NCI-H1436 treated with DMSO at 0.1 percent for 48 hours (cell line): Measurements from ENCODE around the gene PYGL.
"Not testable (repeated sequence)": the region's sequence is repeated elsewhere in the genome, so short reads cannot be mapped to it uniquely, and the experiment has no call there.

Experiments used
- DNase-seq: peaks from one replicate; lab custom pipeline; 2025; lab: John Stamatoyannopoulos, UW

The PYGL gene

GRCh38 chr14:50943943-50944646 lies at the start of gene PYGL:
TSS of gene PYGL (minus strand) at chr14:50944483. CDS start at chr14:50944403, 80 bp downstream.
- DNase-seq = no peak

DNA sequence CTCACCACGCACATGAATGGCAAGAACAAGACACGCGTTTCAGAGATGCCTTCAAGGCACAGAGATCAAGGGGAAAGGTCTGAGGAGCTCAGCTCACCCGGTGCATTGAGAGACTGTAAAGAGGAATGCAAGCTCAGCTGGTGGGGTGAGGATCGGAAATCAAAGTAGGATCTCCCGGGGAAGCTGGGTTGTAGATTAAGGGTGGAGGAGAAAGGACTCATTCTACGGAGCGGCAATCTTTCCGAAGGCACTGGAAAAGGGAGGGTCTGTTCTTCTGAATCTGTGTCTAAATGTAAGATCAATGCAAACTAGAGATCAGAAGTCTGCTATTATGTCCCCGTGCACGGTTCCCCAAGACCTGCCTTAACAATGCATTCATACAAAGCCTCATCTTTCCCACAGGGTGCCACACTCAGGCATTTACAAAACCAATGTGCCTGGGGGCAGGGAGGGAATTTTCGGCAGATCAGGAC lies 41.6 kb upstream of the PYGL start:
- no peak for DNase-seq

DNA sequence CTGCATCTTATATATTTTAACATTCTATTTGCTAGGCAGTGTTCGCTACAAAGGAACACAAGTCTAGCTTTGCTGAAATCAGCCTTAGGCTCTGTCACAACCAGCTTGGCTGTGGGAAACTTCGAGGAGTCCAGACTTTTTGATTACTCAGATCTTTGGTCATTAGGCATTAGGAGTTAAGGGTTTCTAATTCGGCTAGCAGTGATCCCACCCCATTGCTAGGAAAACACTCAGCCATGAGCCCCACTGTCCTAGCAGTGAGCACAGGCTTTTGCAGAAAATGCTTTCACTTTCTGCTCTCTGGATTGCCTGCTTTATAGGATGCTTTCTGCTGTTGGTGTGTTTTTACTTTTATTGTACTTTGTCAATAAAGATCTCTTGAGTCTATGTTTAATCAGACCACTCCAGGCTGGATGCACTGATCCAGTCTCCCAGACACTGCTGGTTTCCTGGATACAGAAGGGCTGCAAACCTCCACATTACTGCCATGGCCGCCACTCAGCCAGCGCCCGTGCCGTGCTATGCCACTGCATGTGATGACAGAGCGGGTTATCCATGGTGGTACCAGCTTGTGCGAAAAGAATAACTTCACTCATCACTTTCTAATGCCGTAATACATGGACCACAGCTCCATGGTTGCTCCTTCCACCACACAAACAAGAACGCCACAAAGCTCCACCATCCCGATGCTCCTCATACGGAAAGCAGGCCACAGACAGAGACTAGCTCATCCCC lies 41.0 kb upstream of the PYGL start:
- DNase-seq = no peak

DNA sequence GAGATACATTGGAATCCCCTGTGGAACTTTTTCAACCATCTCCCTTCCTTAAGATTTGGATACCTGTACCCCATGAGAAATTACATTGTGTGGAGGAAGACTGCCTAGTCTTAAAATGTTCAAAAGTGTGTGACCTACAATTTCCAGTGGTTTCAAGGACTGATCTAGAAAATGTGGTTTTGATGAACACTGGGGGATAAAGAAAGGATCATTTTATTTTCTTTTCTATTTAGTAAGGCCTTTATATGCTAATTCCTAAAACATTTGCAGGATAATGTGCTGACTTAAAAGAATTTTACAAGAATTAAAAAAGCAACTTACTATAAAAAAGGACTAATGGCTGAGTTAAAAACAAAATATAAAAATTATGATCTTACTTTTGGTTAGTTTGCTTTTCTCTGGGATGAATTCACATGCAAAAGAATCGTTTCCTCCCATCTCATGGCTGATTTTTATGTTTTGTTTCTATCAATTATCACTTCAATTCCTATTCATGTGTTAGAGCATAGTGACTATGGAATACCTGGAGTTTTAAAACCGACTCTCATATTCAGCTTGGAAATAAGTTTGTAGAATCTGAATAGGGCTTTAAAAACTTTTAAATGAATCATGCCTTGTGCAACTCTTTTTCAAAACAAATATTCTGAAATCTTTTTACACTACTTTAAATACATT lies 39.9 kb upstream of the PYGL start:
- DNase-seq = no peak

DNA sequence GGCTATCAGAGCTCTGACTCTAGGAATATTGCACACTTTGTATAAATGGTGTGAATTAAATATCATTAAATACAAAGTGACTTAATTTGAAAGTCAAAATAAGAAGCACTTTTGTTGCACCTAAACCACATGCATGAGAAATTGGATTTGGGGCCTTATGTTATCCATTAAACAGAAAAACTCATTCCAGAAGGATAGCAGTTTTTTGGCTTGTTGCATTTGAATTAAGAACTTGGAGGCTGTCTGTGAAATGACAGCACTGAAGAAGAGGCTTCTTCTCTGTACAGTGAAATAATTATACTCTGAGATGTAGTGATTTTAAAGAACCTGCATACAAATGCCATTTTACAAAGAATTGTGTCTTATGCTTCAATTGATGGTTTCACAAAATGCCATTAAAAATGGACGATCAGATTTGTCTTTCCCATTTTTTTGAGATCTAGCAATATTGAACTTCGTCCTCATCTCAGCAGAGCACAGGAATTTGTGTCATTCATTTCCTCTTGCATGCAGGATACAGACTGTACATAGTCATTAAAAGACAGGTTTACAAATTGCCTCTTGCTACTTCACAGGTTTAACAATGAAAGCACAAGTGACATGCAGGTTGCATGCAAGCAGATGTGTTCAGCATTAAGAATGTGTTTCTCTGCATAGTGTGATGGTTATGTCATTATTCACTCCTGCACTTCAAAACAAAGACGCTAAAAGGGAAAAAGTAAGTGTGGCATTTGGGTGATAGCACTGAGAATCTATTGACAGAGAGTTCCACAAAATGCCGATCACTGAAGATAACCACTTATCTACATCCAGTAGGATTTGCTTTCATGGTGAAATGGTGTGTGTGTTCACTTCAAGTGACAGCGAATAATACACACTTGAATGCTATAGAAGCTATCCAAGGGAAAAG lies 35.9 kb upstream of the PYGL start:
- DNase-seq = no peak

- DNase-seq = no peak
These were observed 34.6 kb upstream of the PYGL start for GRCh38 chr14:50978888-50979287.

DNA sequence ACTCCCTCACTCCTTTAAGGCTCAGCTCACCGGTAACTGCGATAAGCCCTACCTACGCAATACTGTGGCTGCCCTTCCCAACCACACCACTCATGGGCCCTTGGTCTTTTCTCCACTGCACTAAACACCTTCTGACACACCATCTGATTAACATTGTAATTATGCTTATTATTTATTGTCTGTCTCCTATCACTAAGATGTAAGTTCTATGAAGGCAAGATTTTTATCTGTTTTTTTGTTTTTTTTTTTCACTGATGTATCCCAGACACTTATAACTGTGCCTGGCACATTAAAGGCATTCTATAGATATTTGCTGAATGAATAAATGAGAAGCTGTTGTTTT lies 34.2 kb upstream of the PYGL start:
- no peak for DNase-seq

DNA sequence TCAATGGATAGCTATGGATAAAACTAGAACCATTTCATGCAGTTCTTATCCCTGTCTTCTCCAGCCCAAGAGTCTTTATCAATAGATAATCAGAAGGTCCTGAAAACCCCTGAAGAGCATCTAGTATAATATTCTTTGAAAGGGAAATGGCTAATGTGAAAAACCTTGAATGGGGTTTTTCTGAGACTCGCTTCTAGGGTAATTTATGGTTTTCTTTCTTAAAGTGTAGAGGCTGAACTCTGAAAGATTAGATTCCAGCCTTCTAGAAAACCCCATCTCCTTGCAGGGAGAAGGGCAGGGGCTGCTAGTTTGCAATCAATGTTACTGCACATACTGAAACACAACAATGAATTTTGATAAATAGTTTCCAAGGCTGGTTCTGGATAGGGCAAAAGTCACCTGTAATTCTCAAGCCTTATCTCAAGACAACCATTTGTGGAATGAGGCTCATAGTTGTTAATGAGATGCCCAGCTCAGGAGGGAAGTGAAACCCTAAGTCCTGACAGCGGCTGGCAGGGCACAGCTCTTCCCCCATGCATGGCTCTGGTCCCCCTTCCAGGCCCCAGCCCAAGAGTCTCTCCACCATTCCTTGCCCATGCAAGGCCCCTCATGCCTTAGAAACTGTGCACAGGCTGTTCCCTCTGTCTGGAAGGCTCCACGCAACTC lies 33.7 kb upstream of the PYGL start:
- no peak for DNase-seq

- DNase-seq = no peak
These were observed 29.8 kb upstream of the PYGL start for GRCh38 chr14:50974118-50974517.

DNA sequence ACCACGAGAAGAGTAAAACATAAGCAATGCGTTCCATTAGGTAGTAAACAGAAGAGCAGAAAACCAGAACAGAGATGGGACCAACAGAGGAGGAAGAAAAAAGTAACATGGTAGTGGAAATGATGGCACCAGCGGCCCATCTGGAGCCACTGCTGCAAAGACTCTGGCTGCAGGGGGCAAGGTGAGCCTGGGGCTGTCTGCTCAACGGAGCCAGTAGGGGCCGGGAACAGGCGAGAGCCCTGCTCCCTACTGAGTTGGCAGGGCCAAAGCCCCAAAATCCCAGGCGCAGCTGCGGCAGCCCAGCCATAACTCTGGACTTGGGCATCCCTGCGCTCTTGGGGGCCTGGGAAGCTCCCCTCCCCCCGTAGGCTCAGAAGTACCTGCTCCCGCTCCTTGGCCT lies 28.5 kb upstream of the PYGL start:
- no peak for DNase-seq

DNA sequence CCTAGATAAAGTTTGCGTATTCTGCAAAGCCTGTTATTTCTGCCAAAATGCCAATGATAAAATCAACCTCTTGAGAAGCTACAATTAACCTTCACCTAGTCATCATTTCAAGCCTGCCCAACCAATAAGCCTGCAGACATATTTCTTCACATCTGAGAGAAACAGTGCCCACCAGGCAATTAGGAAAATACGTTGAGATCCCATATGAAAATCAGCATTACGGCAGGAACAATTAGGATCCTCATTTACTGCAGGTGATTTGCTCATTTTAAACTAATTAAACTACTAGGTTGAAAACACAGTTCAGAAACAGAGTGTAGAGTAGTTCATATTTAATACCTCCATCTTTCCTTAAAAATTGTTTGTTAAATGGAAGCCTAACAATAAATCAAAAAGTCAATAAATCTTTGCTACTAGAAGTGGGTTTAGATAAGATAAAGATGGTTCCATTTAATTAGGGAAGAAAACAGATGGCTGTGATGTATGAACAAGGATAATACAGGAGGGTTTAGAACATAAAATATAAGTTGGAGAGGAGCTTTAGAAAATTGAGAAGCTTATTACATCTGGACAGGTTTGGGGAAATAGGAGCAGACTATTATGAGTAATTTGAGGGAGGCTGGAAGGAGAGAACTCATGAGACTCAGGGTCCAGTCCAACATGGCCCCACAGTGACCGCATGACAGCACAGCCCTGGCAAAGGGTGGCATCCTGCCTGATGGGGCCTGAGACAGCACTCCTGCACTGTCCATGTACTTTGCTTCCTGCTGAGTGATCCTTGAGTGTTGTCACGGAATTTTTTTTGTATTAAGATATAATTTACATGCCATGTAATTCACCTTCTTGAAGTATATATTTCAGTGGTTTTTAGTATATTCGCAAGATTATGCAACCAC lies 26.9 kb upstream of the PYGL start:
- no peak for DNase-seq

DNA sequence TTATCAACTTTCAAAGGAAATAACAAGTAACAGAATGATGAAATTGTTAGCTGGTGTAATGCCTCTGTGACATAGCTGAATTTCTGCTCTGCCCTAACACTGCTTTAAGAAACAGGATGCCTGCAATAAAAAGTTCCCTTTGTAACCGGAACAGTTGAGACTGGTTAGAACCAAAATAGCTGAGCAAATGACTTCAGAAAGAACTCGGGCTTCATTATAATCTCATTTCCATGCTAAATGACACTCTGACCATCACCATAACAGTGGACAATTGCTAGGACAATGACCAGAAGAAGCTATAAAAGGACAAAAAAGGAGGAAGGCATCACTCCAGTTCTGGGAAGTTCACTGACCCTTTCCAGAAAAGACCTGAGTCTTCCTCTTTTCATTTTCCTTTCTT lies 23.5 kb upstream of the PYGL start:
- DNase-seq = no peak

GRCh38 chr14:50967103-50967502 lies 22.8 kb upstream of the PYGL start:
- DNase-seq = no peak

- no peak for DNase-seq
These were observed 20.6 kb upstream of the PYGL start for GRCh38 chr14:50964683-50965390.

- DNase-seq = no peak
These were observed 19.6 kb upstream of the PYGL start for GRCh38 chr14:50963919-50964318.

GRCh38 chr14:50961605-50962221 lies 17.4 kb upstream of the PYGL start:
- DNase-seq = no peak

DNA sequence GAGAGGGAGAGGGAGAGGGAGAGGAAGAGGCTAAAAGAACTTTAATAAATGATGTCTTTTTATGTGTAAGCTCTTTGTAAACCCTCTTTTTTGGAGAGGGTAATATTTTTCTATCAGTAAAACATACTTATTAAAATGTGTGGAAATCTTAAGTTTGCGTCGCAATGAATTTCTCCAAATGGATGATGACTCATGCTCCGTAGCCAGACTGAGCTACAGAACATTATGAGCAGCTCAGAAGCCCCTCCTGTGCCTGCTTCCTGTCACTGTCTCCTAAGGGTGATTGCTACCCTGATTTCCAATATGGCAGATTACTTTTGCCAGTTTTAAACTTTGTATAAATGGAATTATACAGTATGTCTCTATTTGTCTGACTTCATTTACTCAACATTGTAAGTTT lies 13.0 kb upstream of the PYGL start:
- DNase-seq = no peak

GRCh38 chr14:50956421-50956820 lies 12.1 kb upstream of the PYGL start:
- DNase-seq = not testable (repeated sequence)

DNA sequence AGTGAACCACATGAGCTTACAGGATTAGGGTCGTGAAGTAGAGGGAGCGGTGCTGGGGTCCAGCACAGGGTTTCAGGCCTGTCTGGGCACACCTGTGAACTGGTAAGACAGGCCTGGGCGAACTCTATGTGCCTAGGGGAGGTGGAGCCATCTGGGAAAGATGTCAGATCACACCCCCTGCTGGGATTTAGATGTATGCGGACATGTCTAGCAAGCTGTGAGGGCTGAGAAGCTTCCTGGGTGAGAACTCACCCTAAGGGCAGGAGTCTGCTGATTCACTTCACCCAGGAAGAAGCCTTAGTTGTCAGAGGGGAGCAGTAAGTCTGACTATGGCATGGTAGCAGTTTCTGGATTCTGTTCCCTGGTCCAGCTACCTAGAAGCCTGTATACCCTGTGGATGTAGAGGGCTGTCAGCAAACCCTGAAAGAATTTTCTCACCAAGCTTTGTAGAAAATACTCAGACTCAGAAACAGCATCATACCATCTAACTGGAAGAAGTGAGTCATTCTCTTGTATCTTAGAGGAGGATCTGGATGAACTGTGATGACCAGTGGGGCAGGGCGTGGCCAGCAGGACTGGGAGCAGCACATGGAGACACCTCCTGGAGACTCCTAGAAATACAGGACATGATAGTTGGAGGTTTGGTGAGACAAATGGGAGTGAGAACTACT lies 11.2 kb upstream of the PYGL start:
- DNase-seq = no peak
